K562 (cell line): ENCODE measurements around the gene ZC3H12C.

Experiments used
- CTCF ChIP-seq, 3 experiments: IDR thresholded peaks in 2 of 3; conservative IDR thresholded peaks in 1 of 3; 2 replicates each; pipeline ENCODE4 v1.5.1; 2011 to 2012; ENCODE audit warnings: low read length in 3 of 3, mild to moderate bottlenecking in 3 of 3, control low read depth in 2 of 3, improper control_type of control experiment in 1 of 3, inconsistent platforms in 1 of 3, low read depth in 1 of 3, mixed read lengths in 1 of 3, moderate library complexity in 1 of 3; ENCODE audit not compliant: insufficient read depth in 2 of 3
- HCFC1 ChIP-seq: IDR thresholded peaks from 2 replicates; pipeline ENCODE4 v1.6.1; 2012; ENCODE audit warnings: low read depth, low read length, improper control_type of control experiment
- POLR2AphosphoS5 ChIP-seq: IDR thresholded peaks from 2 replicates; pipeline ENCODE4 v1.6.1; 2011; ENCODE audit warnings: mild to moderate bottlenecking, low read depth, low read length, moderate library complexity; ENCODE audit not compliant: control insufficient read depth, insufficient read depth
- RAD21 ChIP-seq, 2 experiments: fragments of 250-450 bp in 1 of 2; fragments of 450-650 bp in 1 of 2; sonication (Bioruptor Pico) in 1 of 2; formaldehyde crosslinking in 1 of 2; IDR thresholded peaks in 1 of 2; conservative IDR thresholded peaks in 1 of 2; 2 replicates each; pipeline versions ENCODE4 v1.4.0 to v1.8.0; 2020 to 2022; ENCODE audit warnings: mild to moderate bottlenecking in 2 of 2, moderate library complexity in 1 of 2
- SMC3 ChIP-seq: conservative IDR thresholded peaks from 2 replicates; pipeline ENCODE4 v1.6.1; 2011; ENCODE audit warnings: low read depth, low read length, improper control_type of control experiment; ENCODE audit not compliant: insufficient read depth
- TBP ChIP-seq: optimal IDR thresholded peaks from 2 replicates; pipeline ENCODE3; 2011; ENCODE audit warnings: low read depth, low read length, improper control_type of control experiment
- USF2 ChIP-seq: sonication (generic); formaldehyde crosslinking; IDR thresholded peaks from 2 replicates; pipeline ENCODE4 v1.5.0; 2020; ENCODE audit warnings: missing genetic modification reagents
- ZNF121 ChIP-seq: sonication (generic); formaldehyde crosslinking; conservative IDR thresholded peaks from 2 replicates; pipeline ENCODE4 v1.8.0; 2022; ENCODE audit warnings: missing genetic modification reagents
- ZNF274 ChIP-seq: IDR thresholded peaks from 2 replicates; pipeline ENCODE4 v1.6.1; 2011; ENCODE audit warnings: low read depth, mild to moderate bottlenecking, low read length, moderate library complexity, borderline replicate concordance
- TF ChIP-seq, protein P1 (sequence below): sonication (generic); formaldehyde crosslinking; IDR thresholded peaks from 2 replicates; pipeline ENCODE4 v1.9.0; 2022; ENCODE audit warnings: mild to moderate bottlenecking, missing genetic modification reagents
- TF ChIP-seq, protein P2 (sequence below): fragments of 200-800 bp; sonication (Bioruptor generic); IDR thresholded peaks from 2 replicates; pipeline ENCODE4 v1.6.1; 2016; ENCODE audit warnings: missing genetic modification characterization, missing compliant biosample characterization

- TF ChIP-seq SMC3: no peak
- no peak for TF ChIP-seq ZNF121
- TF ChIP-seq RAD21 (CRISPR knock-in tag; conservative IDR thresholded peaks at IDR 0.05 in 1 of 2, IDR thresholded peaks at IDR 0.05 in 1 of 2): no peak
- no peak for TF ChIP-seq TBP
- TF ChIP-seq CTCF (IDR thresholded peaks at IDR 0.05 in 2 of 3, conservative IDR thresholded peaks at IDR 0.05 in 1 of 3; ENCODE audit: insufficient read depth in 2 of 3, low read depth in 1 of 3, low read length in 3 of 3): no peak
- no peak for TF ChIP-seq POLR2AphosphoS5
- TF ChIP-seq, protein P1, sequence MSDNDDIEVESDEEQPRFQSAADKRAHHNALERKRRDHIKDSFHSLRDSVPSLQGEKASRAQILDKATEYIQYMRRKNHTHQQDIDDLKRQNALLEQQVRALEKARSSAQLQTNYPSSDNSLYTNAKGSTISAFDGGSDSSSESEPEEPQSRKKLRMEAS (CRISPR knock-in tag): no peak
- no peak for TF ChIP-seq ZNF274
- TF ChIP-seq USF2 (CRISPR knock-in tag): no peak
- TF ChIP-seq HCFC1: no peak
- TF ChIP-seq, protein P2, sequence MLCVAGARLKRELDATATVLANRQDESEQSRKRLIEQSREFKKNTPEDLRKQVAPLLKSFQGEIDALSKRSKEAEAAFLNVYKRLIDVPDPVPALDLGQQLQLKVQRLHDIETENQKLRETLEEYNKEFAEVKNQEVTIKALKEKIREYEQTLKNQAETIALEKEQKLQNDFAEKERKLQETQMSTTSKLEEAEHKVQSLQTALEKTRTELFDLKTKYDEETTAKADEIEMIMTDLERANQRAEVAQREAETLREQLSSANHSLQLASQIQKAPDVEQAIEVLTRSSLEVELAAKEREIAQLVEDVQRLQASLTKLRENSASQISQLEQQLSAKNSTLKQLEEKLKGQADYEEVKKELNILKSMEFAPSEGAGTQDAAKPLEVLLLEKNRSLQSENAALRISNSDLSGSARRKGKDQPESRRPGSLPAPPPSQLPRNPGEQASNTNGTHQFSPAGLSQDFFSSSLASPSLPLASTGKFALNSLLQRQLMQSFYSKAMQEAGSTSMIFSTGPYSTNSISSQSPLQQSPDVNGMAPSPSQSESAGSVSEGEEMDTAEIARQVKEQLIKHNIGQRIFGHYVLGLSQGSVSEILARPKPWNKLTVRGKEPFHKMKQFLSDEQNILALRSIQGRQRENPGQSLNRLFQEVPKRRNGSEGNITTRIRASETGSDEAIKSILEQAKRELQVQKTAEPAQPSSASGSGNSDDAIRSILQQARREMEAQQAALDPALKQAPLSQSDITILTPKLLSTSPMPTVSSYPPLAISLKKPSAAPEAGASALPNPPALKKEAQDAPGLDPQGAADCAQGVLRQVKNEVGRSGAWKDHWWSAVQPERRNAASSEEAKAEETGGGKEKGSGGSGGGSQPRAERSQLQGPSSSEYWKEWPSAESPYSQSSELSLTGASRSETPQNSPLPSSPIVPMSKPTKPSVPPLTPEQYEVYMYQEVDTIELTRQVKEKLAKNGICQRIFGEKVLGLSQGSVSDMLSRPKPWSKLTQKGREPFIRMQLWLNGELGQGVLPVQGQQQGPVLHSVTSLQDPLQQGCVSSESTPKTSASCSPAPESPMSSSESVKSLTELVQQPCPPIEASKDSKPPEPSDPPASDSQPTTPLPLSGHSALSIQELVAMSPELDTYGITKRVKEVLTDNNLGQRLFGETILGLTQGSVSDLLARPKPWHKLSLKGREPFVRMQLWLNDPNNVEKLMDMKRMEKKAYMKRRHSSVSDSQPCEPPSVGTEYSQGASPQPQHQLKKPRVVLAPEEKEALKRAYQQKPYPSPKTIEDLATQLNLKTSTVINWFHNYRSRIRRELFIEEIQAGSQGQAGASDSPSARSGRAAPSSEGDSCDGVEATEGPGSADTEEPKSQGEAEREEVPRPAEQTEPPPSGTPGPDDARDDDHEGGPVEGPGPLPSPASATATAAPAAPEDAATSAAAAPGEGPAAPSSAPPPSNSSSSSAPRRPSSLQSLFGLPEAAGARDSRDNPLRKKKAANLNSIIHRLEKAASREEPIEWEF (CRISPR knock-in tag): no peak
Measured at GRCh38 chr11:110082899-110083298, 10.3 kb upstream of the ZC3H12C start.
